ENCODE data around the gene KIF25.

KIF25 gene

GRCh38 chr6:168004023-168004422, 6.6 kb downstream of the KIF25 start:
- no peak for TF ChIP-seq CTCF (conservative IDR thresholded peaks at IDR 0.05; ENCODE audit: low read depth, low read length)

GRCh38 chr6:168004945-168005344, 7.5 kb downstream of the KIF25 start:
- H3K4me3 ChIP-seq (ENCODE audit: low read depth, low read length): no peak overlapping the region
- TF ChIP-seq CTCF (conservative IDR thresholded peaks at IDR 0.05; ENCODE audit: low read depth, low read length): no peak
- no peak for DNase-seq (ENCODE audit: low read depth)

More at GRCh38 chr6:168004023-168004422, 6.6 kb downstream of the KIF25 start:
- H3K4me3 ChIP-seq (ENCODE audit: low read depth, low read length): no peak overlapping the region
- DNase-seq (ENCODE audit: low read depth): no peak

GRCh38 chr6:168005796-168006195, 8.3 kb downstream of the KIF25 start:
- H3K4me3 ChIP-seq (ENCODE audit: low read depth, low read length): no peak overlapping the region
- TF ChIP-seq CTCF (conservative IDR thresholded peaks at IDR 0.05; ENCODE audit: low read depth, low read length): no peak
- DNase-seq (ENCODE audit: low read depth): no peak

- TF ChIP-seq CTCF (conservative IDR thresholded peaks at IDR 0.05; ENCODE audit: low read depth, low read length): no peak
- H3K4me3 ChIP-seq (ENCODE audit: low read depth, low read length): no peak overlapping the region
- DNase-seq (ENCODE audit: low read depth): peak; percentile 100
Measured at GRCh38 chr6:168007592-168008338, 10.3 kb downstream of the KIF25 start.

GRCh38 chr6:168009331-168009730, 11.9 kb downstream of the KIF25 start:
- DNase-seq (ENCODE audit: low read depth): peak; percentile 31
- no peak for TF ChIP-seq CTCF (conservative IDR thresholded peaks at IDR 0.05; ENCODE audit: low read depth, low read length)
- no peak overlapping the region for H3K4me3 ChIP-seq (ENCODE audit: low read depth, low read length)

- TF ChIP-seq CTCF (conservative IDR thresholded peaks at IDR 0.05; ENCODE audit: low read depth, low read length): no peak
- H3K4me3 ChIP-seq (ENCODE audit: low read depth, low read length): no peak overlapping the region
- no peak for DNase-seq (ENCODE audit: low read depth)
Measured at GRCh38 chr6:168011291-168011690, 13.8 kb downstream of the KIF25 start.
